Aorta (tissue), 5 donors: Measurements from ENCODE around the gene CHMP2A. TPM values are rescaled to one million over a fixed set of nuclear protein-coding genes. Genes with fewer than 3 reads are reported as not detected.
A peak's percentile ranks its signal among the peaks of the same experiment; 100 is the strongest.

ENCODE experiments used
- ATAC-seq: fragments of 200-7000 bp; cut with Tn5 transposase; one replicate; pipeline ENCODE4 v1.9.1; 2022; ENCODE audit warnings: moderate library complexity; ENCODE audit not compliant: low FRiP score
- DNase-seq, 2 donors: peaks; one replicate each; pipeline ENCODE4 v3.0.0-alpha.2; 2020
- H3K27ac ChIP-seq, 2 donors: one replicate each; pipeline ENCODE4 v1.5.1; 2013; ENCODE audit warnings: low read length in 2 of 2, mild to moderate bottlenecking in 2 of 2, moderate library complexity in 2 of 2, control low read depth in 1 of 2, inconsistent platforms in 1 of 2, low read depth in 1 of 2
- H3K27me3 ChIP-seq, 2 donors: one replicate each; pipeline ENCODE4 v1.6.1; 2013; ENCODE audit warnings: control low read depth in 1 of 2, low read length in 1 of 2, mild to moderate bottlenecking in 1 of 2, moderate library complexity in 1 of 2; ENCODE audit not compliant: insufficient read depth in 2 of 2, control insufficient read depth in 1 of 2
- H3K36me3 ChIP-seq, 2 donors: one replicate each; pipeline ENCODE4 v1.6.1; 2013; ENCODE audit warnings: control low read depth in 1 of 2, low read length in 1 of 2, mild to moderate bottlenecking in 1 of 2; ENCODE audit not compliant: insufficient read depth in 2 of 2, control insufficient read depth in 1 of 2
- H3K4me1 ChIP-seq, 2 donors: one replicate each; pipeline ENCODE4 v1.6.1; 2013; ENCODE audit warnings: low read length in 2 of 2, control low read depth in 1 of 2, mild to moderate bottlenecking in 1 of 2, moderate library complexity in 1 of 2; ENCODE audit not compliant: insufficient read depth in 2 of 2, control insufficient read depth in 1 of 2
- H3K4me3 ChIP-seq, 2 donors: one replicate each; pipeline ENCODE4 v1.5.1; 2013; ENCODE audit warnings: low read length in 2 of 2, control low read depth in 1 of 2, mild to moderate bottlenecking in 1 of 2
- H3K9me3 ChIP-seq: one replicate; pipeline ENCODE4 v1.6.1; 2013; ENCODE audit warnings: mild to moderate bottlenecking, low read length; ENCODE audit not compliant: control insufficient read depth
- whole genome bisulfite sequencing, 2 donors: extraction: QIAGEN DNeasy Blood & Tissue Kit; methylation state at CpG; one replicate each; pipeline ENCODE4 v1.1.7; 2013; 5-methylcytosine and 5-hydroxymethylcytosine counted together
- intact Hi-C, 2 donors: fragments of 100-400 bp; cut with DNase I; formaldehyde crosslinking; loops; one replicate each; pipeline versions ENCODE4 v1.14.2 to v1.15.0; 2022
- polyA plus RNA-seq, 2 donors: library from polyadenylated mRNA; stranded (reverse); fragments of 200-250 nt; gene quantifications; one replicate each; pipeline ENCODE4 v1.2.3, GENCODE V29; 2013
- total RNA-seq, 2 donors: library from RNA; stranded (reverse); fragmentation: NEBNext Ultra II Directional; extraction: Animal tissue kit (Norgen Biotek cat#: 25700); gene quantifications; one replicate each; pipeline ENCODE4 v1.2.1, GENCODE V29; 2021
- donor health status: healthy with polysubstance abuse.
- donor health status: Bipolar disorder and iron deficiency.
- donor health status: DM: no; HTN: no; CAD: no.
- donor health status: DM: no; HTN: no; CAD: no.
- donor health status: DM: yes; HTN: yes; CAD: no.

Gene CHMP2A
- total and polyA plus RNA-seq, 4 donors: 94.9 to 208 (median 143) TPM

GRCh38 chr19:58531034-58531840 lies 23.7 kb downstream of the CHMP2A start:
- Histone ChIP-seq H3K4me3 (no peak overlapping the region), H3K27ac (no peak overlapping the region), H3K9me3 (no peaks in the 10 kb centered on the region), H3K4me1 (no peaks in the 10 kb centered on the region), H3K36me3 (no peaks in the 10 kb centered on the region), H3K27me3 (no peaks in the 10 kb centered on the region)
- ATAC-seq: no peak
- no peak for DNase-seq
- intact Hi-C loops: no loop called here
- WGBS, 2 donors: 62 to 65% methylated on average over 10 of the region's 10 CpGs

DNA sequence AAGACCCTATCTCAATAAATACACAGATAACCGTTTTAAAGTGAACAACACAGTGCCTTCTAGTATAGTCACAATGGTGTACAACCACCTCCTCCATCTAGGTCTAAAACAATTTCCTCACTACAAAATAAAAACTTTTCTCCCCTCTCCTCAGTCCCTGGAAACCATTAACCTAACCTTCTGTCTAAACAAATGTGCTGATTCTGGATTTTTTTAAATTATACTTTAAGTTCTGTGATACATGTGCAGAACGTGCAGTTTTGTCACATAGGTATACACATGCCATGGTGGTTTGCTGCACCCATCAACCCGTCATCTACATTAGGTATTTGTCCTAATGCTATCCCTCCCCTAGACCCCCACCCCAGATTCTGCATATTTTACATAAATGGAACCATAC lies 25.5 kb downstream of the CHMP2A start:
- H3K4me3 ChIP-seq: no peak overlapping the region
- H3K9me3 ChIP-seq: no peaks in the 10 kb centered on the region
- no peaks in the 10 kb centered on the region for H3K36me3 ChIP-seq
- intact Hi-C loops: no loop called here
- H3K27me3 ChIP-seq: no peaks in the 10 kb centered on the region
- no peak overlapping the region for H3K27ac ChIP-seq
- H3K4me1 ChIP-seq: no peaks in the 10 kb centered on the region
- ATAC-seq: no peak
- WGBS, 2 donors: 71 to 74% methylated on average over 3 of the region's 3 CpGs
- no peak for DNase-seq

- peak in 1 of 2 donors; percentile 13 for DNase-seq
- Histone ChIP-seq H3K9me3 (no peaks in the 10 kb centered on the region), H3K4me1 (no peaks in the 10 kb centered on the region), H3K27ac (no peak overlapping the region), H3K27me3 (no peaks in the 10 kb centered on the region), H3K36me3 (no peaks in the 10 kb centered on the region), H3K4me3 (no peak overlapping the region)
- 74 to 78% methylated on average over 3 of the region's 3 CpGs for WGBS, 2 donors
- intact Hi-C loops: no loop called here
- no peak for ATAC-seq
Measured at GRCh38 chr19:58522709-58523108, 32.2 kb downstream of the CHMP2A start.

DNA sequence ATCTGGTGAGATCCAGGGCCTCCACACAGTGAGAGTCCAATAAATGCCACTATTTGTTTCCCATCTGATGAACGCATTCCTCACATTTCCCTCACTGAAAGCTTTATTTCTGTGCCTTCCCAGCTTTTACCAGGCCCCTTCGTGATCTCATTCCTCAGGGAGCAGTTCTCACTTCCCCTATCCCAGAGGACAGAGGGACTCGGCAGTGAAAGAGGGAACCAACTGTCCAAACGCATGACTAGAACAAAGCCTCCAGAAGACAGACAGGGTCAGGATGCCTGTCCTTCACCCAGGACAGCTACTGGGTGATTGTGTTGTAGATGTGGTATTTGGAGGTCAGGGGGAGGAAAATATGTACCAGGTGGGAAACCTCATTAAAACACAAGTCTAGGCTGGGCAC lies 33.3 kb downstream of the CHMP2A start:
- Histone ChIP-seq H3K9me3 (no peaks in the 10 kb centered on the region), H3K36me3 (peaks cover 0 to 4% of the 10 kb centered on the region in 2 donors), H3K4me3 (no peak overlapping the region), H3K27ac (no peak overlapping the region), H3K4me1 (no peaks in the 10 kb centered on the region), H3K27me3 (no peaks in the 10 kb centered on the region)
- ATAC-seq (no peak), DNase-seq (no peak)
- WGBS, 2 donors: 27 to 45% methylated on average over 4 of the region's 4 CpGs
- intact Hi-C loops: no loop called here

DNA sequence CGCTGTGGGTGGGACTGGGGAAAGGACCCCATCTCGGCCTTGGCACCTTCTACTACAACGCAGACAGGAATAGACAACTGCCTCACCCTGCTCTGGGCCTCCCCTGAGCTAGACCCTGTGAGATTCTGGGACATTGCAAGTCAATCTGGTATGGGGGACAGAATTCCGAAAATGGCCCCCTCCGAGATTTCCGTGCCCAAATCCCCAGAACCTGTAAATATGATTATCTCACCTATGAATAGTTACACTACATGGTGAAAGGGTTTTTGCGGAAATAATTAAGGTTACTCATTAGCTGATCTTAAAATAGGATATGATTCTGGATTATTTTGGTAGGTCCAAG lies 34.7 kb downstream of the CHMP2A start:
- Histone ChIP-seq H3K9me3 (no peaks in the 10 kb centered on the region), H3K36me3 (peaks cover 0 to 4% of the 10 kb centered on the region in 2 donors), H3K4me3 (peak overlapping the region; percentile 12 to 16), H3K27me3 (no peaks in the 10 kb centered on the region), H3K4me1 (no peaks in the 10 kb centered on the region), H3K27ac (peak overlapping the region; percentile 3 to 83)
- WGBS, 2 donors: 7 to 10% methylated on average over 7 of the region's 7 CpGs
- intact Hi-C loops: no loop called here
- ATAC-seq (no peak), DNase-seq (no peak)

DNA sequence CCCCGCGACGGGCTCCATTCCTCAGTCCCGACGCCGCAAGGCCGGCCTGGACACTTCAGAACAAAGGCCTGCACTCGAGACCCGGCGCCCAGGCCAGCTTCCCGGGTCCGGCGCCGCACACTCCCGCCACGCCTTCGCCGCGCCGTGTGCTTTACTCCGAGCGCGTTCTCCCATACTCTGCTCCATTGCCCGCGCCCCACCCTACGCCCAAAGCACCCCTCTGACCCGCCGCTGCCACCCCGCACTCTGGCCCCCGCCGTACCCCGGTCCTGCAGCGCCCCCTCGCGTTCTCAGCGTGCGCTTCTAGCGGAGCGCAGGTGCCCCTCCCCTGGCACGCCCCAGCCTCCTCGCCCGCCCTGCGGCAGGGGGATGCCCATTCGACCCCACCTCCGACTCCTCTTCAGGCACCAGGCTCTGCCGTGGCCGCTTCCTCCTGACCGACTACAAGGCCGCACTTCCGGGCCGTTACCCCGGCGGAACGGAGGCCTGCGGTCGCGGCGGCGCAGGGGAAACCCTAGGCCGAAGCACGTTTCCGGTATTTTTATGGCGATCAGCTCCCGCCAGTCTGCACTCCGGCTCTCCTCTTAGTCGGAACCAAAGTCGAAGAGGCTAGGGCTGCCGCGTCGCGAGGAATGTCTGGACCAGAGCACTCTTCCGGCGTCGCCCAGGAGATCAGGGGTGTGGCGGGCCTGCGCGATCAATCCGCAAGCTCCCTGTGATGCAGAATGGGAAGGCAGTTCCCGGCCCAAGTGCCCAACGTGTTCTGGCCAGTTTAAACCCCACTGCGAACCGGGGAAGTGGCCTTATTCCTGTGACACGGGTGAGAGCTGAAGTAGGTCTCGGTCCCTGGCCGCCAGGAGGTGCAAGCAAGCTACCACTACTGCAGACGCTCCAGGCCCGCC lies 35.3 kb downstream of the CHMP2A start, which contains the start of gene ZBTB45:
TSS of gene ZBTB45 (minus strand) at position 456 of the 902 bp plus-strand sequence. CDS start 2,137 bp downstream, outside the sequence.
- no peaks in the 10 kb centered on the region for H3K4me1 ChIP-seq
- intact Hi-C loops: loop anchor here in 1 of 2 donors (1.0 kb wide), 1 partner anchor 20 kb away; no protein-coding TSS in a partner anchor
- peaks cover 0 to 4% of the 10 kb centered on the region in 2 donors for H3K36me3 ChIP-seq
- 0% methylated on average over 82 to 87 of the region's 87 CpGs for WGBS, 2 donors
- ATAC-seq (peak; percentile 95), DNase-seq (peak; percentile 95 to 96)
- H3K27me3 ChIP-seq: no peaks in the 10 kb centered on the region
- H3K27ac ChIP-seq: peak within 1 kb of the TSS; percentile 30 to 83
- H3K4me3 ChIP-seq: peak within 1 kb of the TSS; percentile 40 to 50
- no peaks in the 10 kb centered on the region for H3K9me3 ChIP-seq

GRCh38 chr19:58519087-58519354 lies 35.9 kb downstream of the CHMP2A start:
- DNase-seq (peak in 1 of 2 donors; percentile 82), ATAC-seq (peak; percentile 78)
- H3K9me3 ChIP-seq: no peaks in the 10 kb centered on the region
- peak overlapping the region; percentile 40 to 50 for H3K4me3 ChIP-seq
- H3K4me1 ChIP-seq: no peaks in the 10 kb centered on the region
- WGBS, 2 donors: 0 to 1% methylated on average over 14 of the region's 14 CpGs
- intact Hi-C loops: loop anchor here in 1 of 2 donors (1.0 kb wide), 1 partner anchor 20 kb away; no protein-coding TSS in a partner anchor
- H3K27me3 ChIP-seq: no peaks in the 10 kb centered on the region
- H3K27ac ChIP-seq: peak overlapping the region; percentile 30 to 83
- peaks cover 0 to 4% of the 10 kb centered on the region in 2 donors for H3K36me3 ChIP-seq

GRCh38 chr19:58518256-58519086 lies 36.4 kb downstream of the CHMP2A start:
- Histone ChIP-seq H3K9me3 (no peaks in the 10 kb centered on the region), H3K27ac (peak overlapping the region; percentile 30 to 83), H3K4me3 (peak overlapping the region; percentile 40 to 50), H3K27me3 (no peaks in the 10 kb centered on the region), H3K36me3 (peaks cover 0 to 4% of the 10 kb centered on the region in 2 donors), H3K4me1 (no peaks in the 10 kb centered on the region)
- DNase-seq (no peak), ATAC-seq (no peak)
- intact Hi-C loops: loop anchor here in 1 of 2 donors (1.0 kb wide), 1 partner anchor 19 kb away; no protein-coding TSS in a partner anchor
- 10 to 12% methylated on average over 22 of the region's 22 CpGs for WGBS, 2 donors
